ENCODE results near the gene TSPAN3. TPM values are rescaled to one million over a fixed set of nuclear protein-coding genes. Genes with fewer than 3 reads are reported as not detected.

TSPAN3 gene
- total and polyA plus RNA-seq, 4 donors = 339 to 494 (median 450) TPM

DNA sequence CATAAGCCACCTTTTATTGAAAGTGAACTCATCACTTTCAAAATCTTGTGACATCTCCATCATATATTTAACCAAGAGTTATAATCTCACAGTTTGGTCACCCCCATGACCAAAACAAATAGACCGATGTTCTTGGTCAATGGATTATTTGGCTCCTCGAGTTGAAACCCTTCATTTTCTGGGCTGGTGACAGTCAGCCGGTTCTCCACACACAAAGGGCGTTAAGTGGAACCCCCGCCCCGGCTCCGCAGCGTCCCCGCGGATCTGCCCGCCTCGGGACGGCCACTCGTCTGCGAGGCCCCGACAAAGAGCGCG, 772 bp downstream of the TSPAN3 start:
- no peaks in the 10 kb centered on the region for H3K9me3 ChIP-seq (ENCODE audit: control insufficient read depth in 4 of 4, insufficient read depth in 3 of 4, low read length in 3 of 4)
- 1% methylated on average over 18 of the region's 18 CpGs for WGBS, 2 donors
- TF ChIP-seq, protein P1, sequence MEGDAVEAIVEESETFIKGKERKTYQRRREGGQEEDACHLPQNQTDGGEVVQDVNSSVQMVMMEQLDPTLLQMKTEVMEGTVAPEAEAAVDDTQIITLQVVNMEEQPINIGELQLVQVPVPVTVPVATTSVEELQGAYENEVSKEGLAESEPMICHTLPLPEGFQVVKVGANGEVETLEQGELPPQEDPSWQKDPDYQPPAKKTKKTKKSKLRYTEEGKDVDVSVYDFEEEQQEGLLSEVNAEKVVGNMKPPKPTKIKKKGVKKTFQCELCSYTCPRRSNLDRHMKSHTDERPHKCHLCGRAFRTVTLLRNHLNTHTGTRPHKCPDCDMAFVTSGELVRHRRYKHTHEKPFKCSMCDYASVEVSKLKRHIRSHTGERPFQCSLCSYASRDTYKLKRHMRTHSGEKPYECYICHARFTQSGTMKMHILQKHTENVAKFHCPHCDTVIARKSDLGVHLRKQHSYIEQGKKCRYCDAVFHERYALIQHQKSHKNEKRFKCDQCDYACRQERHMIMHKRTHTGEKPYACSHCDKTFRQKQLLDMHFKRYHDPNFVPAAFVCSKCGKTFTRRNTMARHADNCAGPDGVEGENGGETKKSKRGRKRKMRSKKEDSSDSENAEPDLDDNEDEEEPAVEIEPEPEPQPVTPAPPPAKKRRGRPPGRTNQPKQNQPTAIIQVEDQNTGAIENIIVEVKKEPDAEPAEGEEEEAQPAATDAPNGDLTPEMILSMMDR (IDR thresholded peaks at IDR 0.05; ENCODE audit: control extremely low read depth, extremely low read depth) = no peak

DNA sequence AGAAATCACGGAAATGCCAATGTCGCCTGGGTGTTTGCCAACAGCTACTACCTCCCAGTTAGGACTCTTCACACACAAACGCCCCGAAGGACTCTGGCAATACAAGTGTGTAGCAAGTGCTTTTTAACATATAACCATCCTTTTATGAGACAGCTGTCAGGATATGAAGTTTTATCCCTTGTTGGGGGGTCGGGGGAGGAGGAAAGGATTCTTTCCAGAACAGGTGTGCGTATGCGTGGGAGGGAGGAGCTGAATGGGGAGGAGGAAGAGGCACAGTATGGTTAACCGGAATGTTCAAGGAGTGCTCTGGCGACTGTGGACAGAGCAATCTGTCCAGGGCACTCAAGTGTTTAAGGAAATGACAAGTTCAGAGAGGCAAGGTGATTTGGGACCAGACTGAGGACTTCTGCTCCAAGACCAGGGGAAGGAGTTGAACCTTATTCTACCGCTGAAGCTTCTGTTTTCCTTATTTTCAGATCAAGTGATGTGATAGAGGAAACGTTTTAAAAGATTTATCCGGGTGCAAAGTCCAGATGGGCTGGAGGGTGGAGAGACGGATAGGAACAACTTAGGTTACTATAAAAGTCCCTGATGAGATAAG, 1.3 kb downstream of the TSPAN3 start:
- Histone ChIP-seq H3K4me3 (peak overlapping the region; percentile 33), H3K9ac (ENCODE audit: insufficient read depth in 1 of 2, low read length in 2 of 2) (peak overlapping the region; percentile 72 to 83), H3K27ac (ENCODE audit: low read depth in 1 of 2, low read length in 1 of 2) (peak overlapping the region in 1 of 2 donors; percentile 62), H3K9me3 (ENCODE audit: control insufficient read depth in 4 of 4, insufficient read depth in 3 of 4, low read length in 3 of 4) (no peaks in the 10 kb centered on the region), H3K27me3 (ENCODE audit: control insufficient read depth in 3 of 3, insufficient read depth in 3 of 3, low read length in 2 of 3) (no peaks in the 10 kb centered on the region), H3K36me3 (ENCODE audit: control insufficient read depth in 4 of 4, insufficient read depth in 4 of 4, low read length in 4 of 4) (peaks cover 0 to 9% (median 0%) of the 10 kb centered on the region in 4 donors), H3K4me1 (ENCODE audit: control insufficient read depth in 5 of 5, insufficient read depth in 5 of 5, low read length in 5 of 5) (peaks cover 3 to 29% (median 19%) of the 10 kb centered on the region in 5 donors)
- TF ChIP-seq, protein P1 (IDR thresholded peaks at IDR 0.05; ENCODE audit: control extremely low read depth, extremely low read depth) = no peak
- DNase-seq = peak in 2 of 3 donors; percentile 25 to 30
- WGBS, 2 donors = 22 to 35% methylated on average over 13 of the region's 13 CpGs
- peak; percentile 4 for ATAC-seq (ENCODE audit: insufficient read depth, low FRiP score)

More for the DNA sequence above, 772 bp downstream of the TSPAN3 start:
- Histone ChIP-seq H3K9ac (ENCODE audit: insufficient read depth in 1 of 2, low read length in 2 of 2) (peak overlapping the region; percentile 72 to 83), H3K4me1 (ENCODE audit: control insufficient read depth in 5 of 5, insufficient read depth in 5 of 5, low read length in 5 of 5) (peaks cover 3 to 23% (median 16%) of the 10 kb centered on the region in 5 donors), H3K36me3 (ENCODE audit: control insufficient read depth in 4 of 4, insufficient read depth in 4 of 4, low read length in 4 of 4) (peaks cover 0 to 9% (median 0%) of the 10 kb centered on the region in 4 donors), H3K4me3 (peak overlapping the region; percentile 92), H3K27ac (ENCODE audit: low read depth in 1 of 2, low read length in 1 of 2) (peak overlapping the region; percentile 87 to 97), H3K27me3 (ENCODE audit: control insufficient read depth in 3 of 3, insufficient read depth in 3 of 3, low read length in 2 of 3) (no peaks in the 10 kb centered on the region)
- no peak for ATAC-seq (ENCODE audit: insufficient read depth, low FRiP score)
- peak in 1 of 3 donors; percentile 60 for DNase-seq

DNA sequence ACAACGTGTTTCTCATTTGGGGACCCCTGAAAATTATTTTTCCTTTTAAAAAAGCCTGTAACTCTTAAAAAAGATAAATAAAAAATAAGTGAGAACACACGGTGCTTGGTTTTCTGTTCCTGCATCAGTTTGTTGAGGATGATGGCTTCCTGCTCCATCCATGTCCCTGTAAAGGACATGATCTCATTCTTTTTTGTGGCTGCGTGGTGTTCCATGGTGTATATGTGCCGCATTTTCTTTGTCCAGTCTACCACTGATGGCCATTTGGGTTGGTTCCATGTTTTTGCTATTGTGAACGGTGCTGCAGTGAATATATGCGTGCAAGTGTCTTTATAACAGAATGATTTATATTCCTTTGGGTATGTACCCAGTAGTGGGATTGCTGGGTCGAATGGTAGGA, 2.3 kb downstream of the TSPAN3 start:
- Histone ChIP-seq H3K27me3 (ENCODE audit: control insufficient read depth in 3 of 3, insufficient read depth in 3 of 3, low read length in 2 of 3) (no peaks in the 10 kb centered on the region), H3K36me3 (ENCODE audit: control insufficient read depth in 4 of 4, insufficient read depth in 4 of 4, low read length in 4 of 4) (peaks cover 0 to 9% (median 0%) of the 10 kb centered on the region in 4 donors), H3K9me3 (ENCODE audit: control insufficient read depth in 4 of 4, insufficient read depth in 3 of 4, low read length in 3 of 4) (no peaks in the 10 kb centered on the region), H3K9ac (ENCODE audit: insufficient read depth in 1 of 2, low read length in 2 of 2) (no peak overlapping the region), H3K4me1 (ENCODE audit: control insufficient read depth in 5 of 5, insufficient read depth in 5 of 5, low read length in 5 of 5) (peaks cover 3 to 35% (median 28%) of the 10 kb centered on the region in 5 donors), H3K27ac (ENCODE audit: low read depth in 1 of 2, low read length in 1 of 2) (peak overlapping the region in 1 of 2 donors; percentile 55), H3K4me3 (no peak overlapping the region)
- 91 to 93% methylated on average over 7 of the region's 7 CpGs for WGBS, 2 donors
- TF ChIP-seq, protein P1 (IDR thresholded peaks at IDR 0.05; ENCODE audit: control extremely low read depth, extremely low read depth) = no peak
- DNase-seq = no peak
- ATAC-seq (ENCODE audit: insufficient read depth, low FRiP score) = no peak

All from lung (tissue), 12 donors.